K562 (cell line): ENCODE data around the gene JSRP1. TPM values are rescaled to one million over a fixed set of nuclear protein-coding genes. Genes with fewer than 3 reads are reported as not detected.

Experiments
- ATAC-seq: fragments of 200-7000 bp; cut with Tn5 transposase; 3 replicates; pipeline ENCODE4 v1.9.1; 2020; ENCODE audit warnings: moderate library complexity
- BruUV-seq: library from RNA; stranded (reverse); fragments of 400-500 nt; replicated peaks from 2 replicates; lab custom pipeline; 2021; lab: Mats Ljungman, UMichigan
- CTCF ChIA-PET: fragments of 300-600 bp; formaldehyde crosslinking; extraction: SDS; loops from one replicate; lab custom pipeline; 2021; ENCODE audit warnings: low intra/inter-chr PET ratio; lab: Yijun Ruan, JAX
- POLR2A ChIA-PET: fragments of 300-600, 350-650 bp; sonication (Branson Sonifier 250); formaldehyde crosslinking; extraction: SDS; loops from one replicate; lab custom pipeline; 2021; ENCODE audit warnings: antibody characterized with exemption, inconsistent platforms; lab: Yijun Ruan, JAX
- DNase-seq, 4 experiments: peaks; one replicate each; pipeline versions ENCODE4 v3.0.0 to v3.0.0-alpha.2; 2011 to 2018; ENCODE audit warnings: low spot score in 3 of 4, mixed read lengths in 3 of 4; ENCODE audit errors: extremely low read depth in 1 of 4
- FAIRE-seq: peaks from 2 replicates; lab custom pipeline; 2011; peaks lifted over from hg19 to GRCh38; lab: Jason Lieb, UNC
- H2AFZ ChIP-seq: 2 replicates; pipeline ENCODE4 v1.6.0; 2011; ENCODE audit warnings: low read depth, low read length, control low read depth, inconsistent platforms
- H3K27ac ChIP-seq: fragments of 200-600 bp; 3 replicates; pipeline ENCODE4 v1.8.0; 2011; ENCODE audit warnings: low read depth, mild to moderate bottlenecking, control low read depth, inconsistent platforms, low read length, moderate library complexity, mixed read lengths; ENCODE audit errors: extremely low read depth
- H3K27me3 ChIP-seq, 2 experiments: fragments of 300-600 bp in 1 of 2; 2 replicates in 1 of 2; 3 replicates in 1 of 2; pipeline versions ENCODE4 v1.6.0 to v1.8.0; 2011; ENCODE audit warnings: inconsistent platforms in 2 of 2, low read length in 2 of 2, mild to moderate bottlenecking in 1 of 2, mixed read lengths in 1 of 2, moderate library complexity in 1 of 2; ENCODE audit not compliant: control insufficient read depth in 2 of 2, insufficient read depth in 2 of 2
- H3K36me3 ChIP-seq: fragments of 300-600 bp; 3 replicates; pipeline ENCODE4 v1.8.0; 2011; ENCODE audit warnings: mild to moderate bottlenecking, low read length, inconsistent platforms; ENCODE audit not compliant: control insufficient read depth, insufficient read depth
- H3K4me1 ChIP-seq, 2 experiments: fragments of 200-600 bp in 1 of 2; replicated peaks in 1 of 2; 2 replicates in 1 of 2; 3 replicates in 1 of 2; pipeline versions ENCODE4 v1.5.1 to v1.8.0; 2011; ENCODE audit warnings: inconsistent platforms in 2 of 2, low read length in 2 of 2, mild to moderate bottlenecking in 1 of 2, mixed read lengths in 1 of 2, moderate library complexity in 1 of 2; ENCODE audit not compliant: control insufficient read depth in 2 of 2, insufficient read depth in 2 of 2
- H3K4me2 ChIP-seq: 2 replicates; pipeline ENCODE4 v1.6.1; 2011; ENCODE audit warnings: low read length, control low read depth, inconsistent platforms, mixed read lengths; ENCODE audit not compliant: insufficient read depth
- H3K4me3 ChIP-seq: fragments of 200-600 bp; sonication (generic), shearing (Covaris generic); 2 replicates; pipeline ENCODE4 v1.5.1; 2016; ENCODE audit warnings: control low read depth, inconsistent platforms
- H3K79me2 ChIP-seq: fragments of 200-600 bp; 3 replicates; pipeline ENCODE4 v1.8.0; 2011; ENCODE audit warnings: low read length, inconsistent platforms; ENCODE audit not compliant: control insufficient read depth, insufficient read depth
- H3K9ac ChIP-seq, 2 experiments: 2 replicates each; pipeline versions ENCODE4 v1.6.0 to v1.6.1; 2011; ENCODE audit warnings: low read depth in 2 of 2, low read length in 2 of 2, control low read depth in 1 of 2, inconsistent platforms in 1 of 2, mild to moderate bottlenecking in 1 of 2, mixed read lengths in 1 of 2; ENCODE audit not compliant: insufficient read depth in 1 of 2
- H3K9me1 ChIP-seq: one replicate; pipeline ENCODE4 v1.6.0; 2011; ENCODE audit warnings: inconsistent platforms, mild to moderate bottlenecking, low read length, moderate library complexity; ENCODE audit not compliant: control insufficient read depth, insufficient read depth
- H3K9me3 ChIP-seq: replicated peaks from 2 replicates; pipeline ENCODE4 v1.5.1; 2011; ENCODE audit warnings: low read depth, low read length, inconsistent platforms; ENCODE audit not compliant: control insufficient read depth, insufficient read depth
- H4K20me1 ChIP-seq: replicated peaks from 2 replicates; pipeline ENCODE4 v1.6.1; 2011; ENCODE audit warnings: low read length, inconsistent platforms, mixed read lengths; ENCODE audit not compliant: control insufficient read depth, insufficient read depth
- NFXL1 ChIP-seq: fragments of 450-650 bp; formaldehyde crosslinking; IDR thresholded peaks from 2 replicates; pipeline ENCODE4 v1.4.0; 2021; ENCODE audit warnings: mild to moderate bottlenecking
- POLR2G ChIP-seq: fragments of 200-400 bp; formaldehyde crosslinking; IDR thresholded peaks from 2 replicates; pipeline ENCODE4 v1.6.1; 2017; ENCODE audit warnings: low read depth, mild to moderate bottlenecking, antibody characterized with exemption, low read length, moderate library complexity
- SPI1 ChIP-seq: IDR thresholded peaks from 2 replicates; pipeline ENCODE4 v1.6.1; 2011; ENCODE audit warnings: low read depth, low read length, control low read depth, borderline replicate concordance
- ZBTB33 ChIP-seq: sonication (generic); formaldehyde crosslinking; IDR thresholded peaks from 2 replicates; pipeline ENCODE4 v1.8.1; 2023; ENCODE audit warnings: mild to moderate bottlenecking, missing genetic modification reagents
- WGBS: fragments of 100-300 bp; shearing (Covaris generic); methylation state at CpG from one replicate; pipeline ENCODE4 v1.1.6; 2016; ENCODE audit warnings: low coverage, mixed read lengths; ENCODE audit not compliant: insufficient coverage; ENCODE audit errors: missing lambda C conversion rate; 5-methylcytosine and 5-hydroxymethylcytosine counted together
- in situ Hi-C: fragments of 300-500 bp; cut with MboI; formaldehyde crosslinking; loops from 4 replicates; pipeline ENCODE4 v1.15.0; 2018; ENCODE audit warnings: inconsistent platforms, mixed read lengths
- intact Hi-C: fragments of 100-400 bp; cut with micrococcal nuclease; formaldehyde crosslinking; loops from 2 replicates; pipeline ENCODE4 v1.14.2; 2022
- polyA plus RNA-seq, 8 experiments: library from polyadenylated mRNA; depleted of rRNA in 4 of 8; stranded (reverse) in 5 of 8; unstranded in 3 of 8; fragments of >200 nt; fragmentation: Nextera tagmentation in 2 of 8; fragmentation: Illumina TruSeq in 1 of 8; extraction: Ambion mirVana in 2 of 8; extraction: Trizol in 1 of 8; gene quantifications; 2 replicates each; pipeline versions ENCODE4 v1.2.1 to v1.2.3, GENCODE V29; 2011 to 2014; ENCODE audit warnings: inconsistent platforms in 1 of 8, missing spikeins in 1 of 8
- total RNA-seq, 7 experiments: library from RNA; depleted of rRNA in 6 of 7; stranded (reverse); fragments of >200 nt in 6 of 7; fragmentation: Illumina TruSeq in 2 of 7; extraction: Trizol in 2 of 7; gene quantifications; 2 replicates each; pipeline versions ENCODE4 v1.2.1 to v1.2.3, GENCODE V29; 2011 to 2021; ENCODE audit warnings: low replicate concordance in 1 of 7
- TF ChIP-seq, protein P1 (sequence below): fragments of 450-650 bp; formaldehyde crosslinking; IDR thresholded peaks from 2 replicates; pipeline ENCODE4 v1.4.0; 2020; ENCODE audit warnings: mild to moderate bottlenecking

JSRP1 gene
- total and polyA plus RNA-seq, 9 of the 15 experiments (the other 6 are each of a cell fraction or from before 2014, with no cell fraction given), result 0.08 to 1.2 (median 0.51) TPM; not detected in 4

DNA sequence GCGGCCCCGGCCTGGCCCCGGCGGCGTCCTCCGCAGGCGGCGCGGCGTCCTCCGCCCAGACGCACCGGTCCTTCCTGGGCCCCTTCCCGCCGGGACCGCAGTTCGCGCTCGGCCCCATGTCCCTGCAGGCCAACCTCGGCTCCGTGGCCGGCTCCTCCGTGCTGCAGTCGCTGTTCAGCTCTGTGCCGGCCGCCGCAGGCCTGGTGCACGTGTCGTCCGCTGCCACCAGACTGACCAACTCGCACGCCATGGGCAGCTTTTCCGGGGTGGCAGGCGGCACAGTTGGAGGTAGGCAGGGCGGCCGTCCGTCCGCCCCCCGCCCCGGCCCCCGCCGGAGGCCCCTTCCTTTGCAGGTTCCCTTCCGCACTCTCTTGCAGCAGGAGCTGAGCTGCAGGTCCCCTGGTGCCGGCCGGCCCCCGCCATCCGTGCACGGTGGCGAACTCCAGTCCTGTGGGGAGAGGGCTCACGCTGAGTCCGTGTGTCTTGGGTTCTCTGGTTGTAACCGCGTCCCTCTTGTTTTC lies 29.3 kb downstream of the JSRP1 start:
- Histone ChIP-seq H3K9me3 (no peaks in the 10 kb centered on the region), H3K4me1 (peaks cover 0 to 48% of the 10 kb centered on the region in 2 experiments; a peak in 2 of 5 replicates), H3K79me2 (no peaks in the 10 kb centered on the region), H2AFZ (no peak overlapping the region), H3K27me3 (no peaks in the 10 kb centered on the region), H3K4me3 (no peak overlapping the region), H3K27ac (no peak overlapping the region), H3K36me3 (peaks cover 90% of the 10 kb centered on the region; the same call in 2 of the 3 replicates), H3K9ac (no peak overlapping the region), H3K9me1 (no peaks in the 10 kb centered on the region), H4K20me1 (no peaks in the 10 kb centered on the region), H3K4me2 (no peak overlapping the region)
- DNase-seq (no peak), ATAC-seq (no peak), FAIRE-seq (no peak)
- intact Hi-C loops (no loop called here), in situ Hi-C loops (no loop called here)
- 99% methylated on average over 27 of the region's 53 CpGs for WGBS
- CTCF ChIA-PET, result no interaction called here
- POLR2A ChIA-PET, result no interaction called here
- TF ChIP-seq, protein P1, sequence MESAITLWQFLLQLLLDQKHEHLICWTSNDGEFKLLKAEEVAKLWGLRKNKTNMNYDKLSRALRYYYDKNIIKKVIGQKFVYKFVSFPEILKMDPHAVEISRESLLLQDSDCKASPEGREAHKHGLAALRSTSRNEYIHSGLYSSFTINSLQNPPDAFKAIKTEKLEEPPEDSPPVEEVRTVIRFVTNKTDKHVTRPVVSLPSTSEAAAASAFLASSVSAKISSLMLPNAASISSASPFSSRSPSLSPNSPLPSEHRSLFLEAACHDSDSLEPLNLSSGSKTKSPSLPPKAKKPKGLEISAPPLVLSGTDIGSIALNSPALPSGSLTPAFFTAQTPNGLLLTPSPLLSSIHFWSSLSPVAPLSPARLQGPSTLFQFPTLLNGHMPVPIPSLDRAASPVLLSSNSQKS (CRISPR knock-in tag), result no peak
- TF ChIP-seq ZBTB33 (peak; percentile 50; the same call in 1 of the 2 replicates), NFXL1 (no peak), POLR2G (peak; percentile 26; the same call in 1 of the 2 replicates), SPI1 (no peak)
- no TSS peak for BruUV-seq
